EH (cell line): ENCODE measurements around the gene C5orf63.
A peak's percentile ranks its signal among the peaks of the same experiment; 100 is the strongest.
"Not testable (repeated sequence)": the region's sequence is repeated elsewhere in the genome, so short reads cannot be mapped to it uniquely, and the experiment has no call there.

Experiments
- DNase-seq: peaks from one replicate; pipeline ENCODE4 v3.0.0-alpha.2; 2015; ENCODE audit warnings: low read depth

C5orf63 gene

GRCh38 chr5:127006744-127007143 lies 66.6 kb downstream of the C5orf63 start:
- DNase-seq: no peak

GRCh38 chr5:127005282-127005681 lies 68.0 kb downstream of the C5orf63 start:
- DNase-seq: not testable (repeated sequence)

GRCh38 chr5:127004721-127005120 lies 68.6 kb downstream of the C5orf63 start:
- DNase-seq: no peak

- DNase-seq: no peak
Measured at GRCh38 chr5:127003798-127004495, 69.4 kb downstream of the C5orf63 start.

- DNase-seq: no peak
Measured at GRCh38 chr5:127002390-127002789, 70.9 kb downstream of the C5orf63 start.

GRCh38 chr5:127001621-127002296 lies 71.5 kb downstream of the C5orf63 start:
- DNase-seq: peak; percentile 99
